HCT116 (cell line): ENCODE results near the gene EIF3F.

Experiments used
- CTCF ChIP-seq, 3 experiments: fragments of 200-600 bp in 1 of 3; sonication (generic) in 1 of 3; IDR thresholded peaks in 2 of 3; conservative IDR thresholded peaks in 1 of 3; 2 replicates each; pipeline ENCODE4 v1.5.1; 2012 to 2017; ENCODE audit warnings: low read depth in 2 of 3, low read length in 2 of 3, antibody characterized with exemption in 1 of 3, borderline replicate concordance in 1 of 3, control low read depth in 1 of 3, mild to moderate bottlenecking in 1 of 3, mixed read lengths in 1 of 3, mixed run types in 1 of 3, moderate library complexity in 1 of 3; ENCODE audit not compliant: insufficient read depth in 1 of 3
- EZH2 ChIP-seq: fragments of 200-600 bp; sonication (generic); IDR thresholded peaks from 2 replicates; pipeline ENCODE4 v1.6.1; 2017; ENCODE audit warnings: antibody characterized with exemption, mixed run types
- RAD21 ChIP-seq: IDR thresholded peaks from 2 replicates; pipeline ENCODE4 v1.6.1; 2012; ENCODE audit warnings: low read depth, mild to moderate bottlenecking
- SRF ChIP-seq: IDR thresholded peaks from 2 replicates; pipeline ENCODE4 v1.6.1; 2012; ENCODE audit warnings: low read depth
- TCF7L2 ChIP-seq: IDR thresholded peaks from 2 replicates; pipeline ENCODE4 v1.7.0; 2011; ENCODE audit warnings: borderline replicate concordance, inconsistent platforms; ENCODE audit not compliant: insufficient read depth, insufficient read length; ENCODE audit errors: extremely low read depth

- no peak for TF ChIP-seq CTCF (IDR thresholded peaks at IDR 0.05 in 2 of 3, conservative IDR thresholded peaks at IDR 0.05 in 1 of 3; ENCODE audit: borderline replicate concordance in 1 of 3, insufficient read depth in 1 of 3, low read depth in 2 of 3, low read length in 2 of 3)
- TF ChIP-seq TCF7L2, result no peak
- no peak for TF ChIP-seq SRF
- no peak for TF ChIP-seq EZH2
- no peak for TF ChIP-seq RAD21
Measured at GRCh38 chr11:7974668-7975067, 12.5 kb upstream of the EIF3F start.
